GM23338 (cell line): ENCODE results near the gene CLDN22.

Experiments used
- CTCF ChIP-seq, 2 experiments: fragments of 200-600 bp in 1 of 2; sonication (generic) in 1 of 2; conservative IDR thresholded peaks; 2 replicates each; pipeline versions ENCODE4 v1.5.1 to v1.6.1; 2016 to 2017; ENCODE audit warnings: antibody characterized with exemption in 2 of 2, low read depth in 2 of 2, mild to moderate bottlenecking in 2 of 2, moderate library complexity in 1 of 2
- ETS1 ChIP-seq: IDR thresholded peaks from 2 replicates; pipeline ENCODE4 v1.6.1; 2016; ENCODE audit warnings: antibody characterized with exemption
- EZH2 ChIP-seq: fragments of 200-600 bp; sonication (generic); IDR thresholded peaks from one replicate; pipeline ENCODE4 v1.8.0; 2017; ENCODE audit warnings: antibody characterized with exemption, mild to moderate bottlenecking, low read depth; ENCODE audit not compliant: unreplicated experiment
- POLR2AphosphoS5 ChIP-seq: IDR thresholded peaks from 2 replicates; pipeline ENCODE4 v1.6.1; 2016; ENCODE audit warnings: antibody characterized with exemption, low read depth
- REST ChIP-seq: IDR thresholded peaks from one replicate; pipeline ENCODE4 v1.6.1; 2018; ENCODE audit warnings: antibody characterized with exemption; ENCODE audit not compliant: unreplicated experiment
- ZNF114 ChIP-seq: fragments of 250-450 bp; sonication (Bioruptor Pico); IDR thresholded peaks from 2 replicates; pipeline ENCODE4 v1.5.0; 2020; ENCODE audit warnings: mild to moderate bottlenecking, moderate library complexity

GRCh38 chr4:183333202-183333601, 13.1 kb upstream of the CLDN22 start:
- TF ChIP-seq EZH2 = no peak
- no peak for TF ChIP-seq CTCF (conservative IDR thresholded peaks at IDR 0.05; ENCODE audit: low read depth in 2 of 2)
- TF ChIP-seq POLR2AphosphoS5 = no peak
- no peak for TF ChIP-seq REST
- no peak for TF ChIP-seq ZNF114 (CRISPR knock-in tag)
- TF ChIP-seq ETS1 = no peak
